Ishikawa (cell line): ENCODE data around the gene CPEB3.

Experiments
- CEBPB ChIP-seq: IDR thresholded peaks from 2 replicates; pipeline ENCODE4 v1.6.1; 2012
- CREB1 ChIP-seq: IDR thresholded peaks from 2 replicates; pipeline ENCODE4 v1.6.1; 2012; ENCODE audit warnings: low read depth
- EP300 ChIP-seq: IDR thresholded peaks from 2 replicates; pipeline ENCODE4 v1.6.1; 2012; ENCODE audit warnings: borderline replicate concordance
- RAD21 ChIP-seq: IDR thresholded peaks from 2 replicates; pipeline ENCODE4 v1.6.1; 2012; ENCODE audit warnings: low read depth
- REST ChIP-seq: IDR thresholded peaks from 2 replicates; pipeline ENCODE4 v1.6.1; 2012; ENCODE audit warnings: low read depth, mild to moderate bottlenecking

DNA sequence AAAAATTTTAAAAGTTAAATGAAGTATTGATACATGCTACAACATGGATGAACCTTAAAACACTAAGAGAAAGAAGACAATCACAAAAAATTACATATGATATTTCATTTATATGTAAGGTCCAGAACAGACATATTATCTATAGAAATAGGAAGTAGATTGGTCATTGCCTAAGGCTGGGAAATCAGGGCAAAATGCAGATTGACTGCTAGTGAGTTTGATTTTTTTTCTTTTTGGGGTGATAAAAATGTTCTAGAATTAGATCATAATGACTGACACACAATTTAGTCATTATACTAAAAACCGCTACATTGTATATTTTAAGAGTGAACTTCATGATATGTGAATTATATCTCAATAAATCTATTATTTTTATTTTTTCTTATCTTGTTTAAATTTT is 88.3 kb downstream of the CPEB3 start:
- TF ChIP-seq CEBPB = no peak
- no peak for TF ChIP-seq REST
- no peak for TF ChIP-seq EP300
- no peak for TF ChIP-seq RAD21
- TF ChIP-seq CREB1 = no peak
